Cardiac muscle cell (in vitro differentiated cells and primary cell): ENCODE results near the gene CPXM2. TPM values are rescaled to one million over a fixed set of nuclear protein-coding genes. Genes with fewer than 3 reads are reported as not detected.

Source experiments
- DNase-seq, 2 donors: peaks; one replicate each; pipeline versions ENCODE4 v3.0.0 to v3.0.0-alpha.2; 2010 to 2017; ENCODE audit warnings: low read depth in 1 of 2, low spot score in 1 of 2
- H3K27ac ChIP-seq: fragments of 200-600 bp; sonication (generic); 2 replicates; pipeline ENCODE4 v1.5.1; 2016
- H3K27me3 ChIP-seq: fragments of 200-600 bp; sonication (generic); 2 replicates; pipeline ENCODE4 v1.6.0; 2016; ENCODE audit warnings: control low read depth
- H3K36me3 ChIP-seq: fragments of 200-600 bp; sonication (generic); 2 replicates; pipeline ENCODE4 v1.5.1; 2016; ENCODE audit warnings: control low read depth
- H3K4me1 ChIP-seq: fragments of 200-600 bp; sonication (generic); 2 replicates; pipeline ENCODE4 v1.8.1; 2017; ENCODE audit warnings: low read depth, mild to moderate bottlenecking, mixed run types
- H3K4me3 ChIP-seq: fragments of 200-600 bp; sonication (generic); 2 replicates; pipeline ENCODE4 v1.5.1; 2016; ENCODE audit warnings: mild to moderate bottlenecking
- H3K9me3 ChIP-seq: fragments of 200-600 bp; sonication (generic); 2 replicates; pipeline ENCODE4 v1.5.1; 2017; ENCODE audit warnings: low read depth, mild to moderate bottlenecking, control low read depth
- polyA plus RNA-seq: library from polyadenylated mRNA; unstranded; fragments of >200 nt; fragmentation: Nextera tagmentation; extraction: Ambion mirVana; gene quantifications from 2 replicates; pipeline ENCODE4 v1.2.1, GENCODE V29; 2016
- total RNA-seq: library from RNA; depleted of rRNA; stranded (reverse); fragments of >200 nt; gene quantifications from 2 replicates; pipeline ENCODE4 v1.2.3, GENCODE V29; 2016
- TF ChIP-seq, protein P1 (sequence below): IDR thresholded peaks from 2 replicates; pipeline ENCODE4 v1.5.1; 2012; ENCODE audit warnings: low read depth, mild to moderate bottlenecking, low read length

Gene CPXM2
- total and polyA plus RNA-seq, 2 experiments from 2014 or later, result 0.39 to 1.3 TPM

DNA sequence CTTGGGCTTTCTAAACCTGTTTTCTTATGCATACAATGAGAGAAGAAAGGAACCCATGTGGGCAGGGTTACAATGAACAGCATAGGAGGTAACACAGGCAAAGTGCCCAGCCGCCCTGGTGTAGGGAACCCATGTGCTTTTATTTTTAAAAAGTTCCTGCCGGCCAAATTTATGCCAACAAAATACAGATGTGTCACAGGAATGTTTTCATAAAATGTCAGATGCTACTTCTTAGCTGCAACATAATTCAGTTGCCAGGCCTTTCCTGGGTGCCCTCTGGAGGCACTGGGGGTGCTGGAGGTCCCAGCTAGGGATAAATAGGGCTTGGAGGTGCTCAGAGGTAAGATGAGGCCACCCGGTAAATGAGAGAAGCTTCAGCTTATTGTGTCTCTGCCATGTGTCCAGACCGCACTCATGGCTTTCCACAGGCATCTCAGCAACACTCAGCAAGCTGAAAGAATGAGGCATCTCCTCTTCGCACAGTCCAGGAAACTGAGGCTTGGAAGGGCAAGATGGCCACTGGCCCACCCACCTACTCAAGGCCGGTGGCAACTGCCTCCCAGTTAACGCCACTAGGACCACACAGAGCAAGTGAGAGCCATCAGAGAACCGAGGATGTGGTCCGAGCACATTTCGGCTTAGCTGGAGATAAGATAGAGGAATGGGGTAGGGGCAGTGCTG, 58.3 kb downstream of the CPXM2 start:
- Histone ChIP-seq H3K4me3 (no peak overlapping the region), H3K36me3 (no peaks in the 10 kb centered on the region), H3K4me1 (no peaks in the 10 kb centered on the region), H3K9me3 (no peaks in the 10 kb centered on the region), H3K27me3 (peaks cover 3% of the 10 kb centered on the region), H3K27ac (no peak overlapping the region)
- no peak for DNase-seq
- TF ChIP-seq, protein P1, sequence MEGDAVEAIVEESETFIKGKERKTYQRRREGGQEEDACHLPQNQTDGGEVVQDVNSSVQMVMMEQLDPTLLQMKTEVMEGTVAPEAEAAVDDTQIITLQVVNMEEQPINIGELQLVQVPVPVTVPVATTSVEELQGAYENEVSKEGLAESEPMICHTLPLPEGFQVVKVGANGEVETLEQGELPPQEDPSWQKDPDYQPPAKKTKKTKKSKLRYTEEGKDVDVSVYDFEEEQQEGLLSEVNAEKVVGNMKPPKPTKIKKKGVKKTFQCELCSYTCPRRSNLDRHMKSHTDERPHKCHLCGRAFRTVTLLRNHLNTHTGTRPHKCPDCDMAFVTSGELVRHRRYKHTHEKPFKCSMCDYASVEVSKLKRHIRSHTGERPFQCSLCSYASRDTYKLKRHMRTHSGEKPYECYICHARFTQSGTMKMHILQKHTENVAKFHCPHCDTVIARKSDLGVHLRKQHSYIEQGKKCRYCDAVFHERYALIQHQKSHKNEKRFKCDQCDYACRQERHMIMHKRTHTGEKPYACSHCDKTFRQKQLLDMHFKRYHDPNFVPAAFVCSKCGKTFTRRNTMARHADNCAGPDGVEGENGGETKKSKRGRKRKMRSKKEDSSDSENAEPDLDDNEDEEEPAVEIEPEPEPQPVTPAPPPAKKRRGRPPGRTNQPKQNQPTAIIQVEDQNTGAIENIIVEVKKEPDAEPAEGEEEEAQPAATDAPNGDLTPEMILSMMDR, result no peak

GRCh38 chr10:123831259-123831658, 60.3 kb downstream of the CPXM2 start:
- H3K4me3 ChIP-seq, result no peak overlapping the region
- no peak overlapping the region for H3K27ac ChIP-seq
- H3K27me3 ChIP-seq, result no peaks in the 10 kb centered on the region
- TF ChIP-seq, protein P1, result no peak
- no peaks in the 10 kb centered on the region for H3K9me3 ChIP-seq
- no peak for DNase-seq
- no peaks in the 10 kb centered on the region for H3K36me3 ChIP-seq
- H3K4me1 ChIP-seq, result no peaks in the 10 kb centered on the region

DNA sequence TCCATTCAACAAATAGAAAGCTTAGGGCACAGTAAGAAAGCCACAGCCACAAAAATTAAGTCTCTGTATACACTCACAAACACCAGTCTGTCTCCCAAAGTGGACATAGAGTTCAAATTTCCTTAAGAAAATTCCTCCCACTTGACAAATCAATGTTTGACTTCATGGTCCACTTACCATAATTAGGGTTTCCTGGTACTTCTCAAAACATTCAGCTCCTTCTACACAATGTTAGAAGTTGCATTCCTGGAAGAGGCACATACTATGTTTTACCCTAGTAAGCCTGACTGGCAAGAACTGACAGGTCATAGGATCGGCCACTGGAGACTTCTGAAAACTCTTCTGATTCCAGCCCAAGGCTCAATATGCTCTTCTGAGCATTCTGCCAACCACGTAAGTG, 70.5 kb downstream of the CPXM2 start:
- no peaks in the 10 kb centered on the region for H3K27me3 ChIP-seq
- TF ChIP-seq, protein P1, result no peak
- H3K4me1 ChIP-seq, result no peaks in the 10 kb centered on the region
- no peak overlapping the region for H3K4me3 ChIP-seq
- no peaks in the 10 kb centered on the region for H3K9me3 ChIP-seq
- no peaks in the 10 kb centered on the region for H3K36me3 ChIP-seq
- no peak for DNase-seq
- H3K27ac ChIP-seq, result no peak overlapping the region

DNA sequence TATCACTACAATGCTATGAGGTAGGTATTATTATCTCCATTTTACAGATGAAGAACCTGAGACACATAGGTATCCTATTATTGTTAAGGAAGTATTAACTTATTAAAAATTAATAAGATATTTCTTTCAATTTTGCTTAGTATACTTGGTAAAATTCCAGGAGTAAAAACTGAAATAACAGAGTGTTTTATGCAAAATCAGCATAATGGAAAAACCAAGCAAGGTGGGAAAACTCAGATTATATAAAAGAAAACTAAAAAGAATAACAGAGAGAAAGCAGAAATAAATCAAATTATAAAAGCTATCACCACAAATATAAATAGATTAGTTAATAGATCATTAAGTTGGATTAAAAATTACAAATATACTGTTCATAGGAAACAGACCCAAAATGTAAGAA, 82.0 kb downstream of the CPXM2 start:
- Histone ChIP-seq H3K36me3 (no peaks in the 10 kb centered on the region), H3K4me3 (no peak overlapping the region), H3K27me3 (no peaks in the 10 kb centered on the region), H3K4me1 (peaks cover 7% of the 10 kb centered on the region), H3K9me3 (no peaks in the 10 kb centered on the region), H3K27ac (no peak overlapping the region)
- TF ChIP-seq, protein P1, result no peak
- no peak for DNase-seq

DNA sequence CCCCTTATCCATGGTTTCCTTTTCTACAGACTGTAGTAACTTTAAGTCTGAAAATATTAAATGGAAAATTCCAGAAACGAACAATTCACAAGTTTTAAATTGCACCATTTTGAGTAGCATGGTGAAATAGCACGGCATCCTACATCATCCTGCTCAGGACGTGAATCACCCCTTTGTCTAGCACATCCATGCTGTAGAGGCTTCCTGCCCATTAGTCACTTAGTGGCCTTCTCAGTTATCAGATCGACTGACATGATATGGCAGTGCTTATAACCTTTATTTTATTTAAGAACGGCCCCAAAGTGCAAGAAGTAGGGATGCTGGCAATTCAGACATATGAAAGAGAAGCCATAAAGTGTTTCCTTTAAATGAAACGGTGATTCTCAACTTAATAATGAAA, 82.7 kb downstream of the CPXM2 start:
- peak in 1 of 2 donors; percentile 83 for DNase-seq
- peaks cover 7% of the 10 kb centered on the region for H3K4me1 ChIP-seq
- TF ChIP-seq, protein P1, result no peak

More for the DNA sequence above, 82.7 kb downstream of the CPXM2 start:
- Histone ChIP-seq H3K9me3 (no peaks in the 10 kb centered on the region), H3K36me3 (no peaks in the 10 kb centered on the region), H3K27me3 (no peaks in the 10 kb centered on the region), H3K4me3 (no peak overlapping the region), H3K27ac (no peak overlapping the region)
